ENCODE results near the gene C1S. TPM values are rescaled to one million over a fixed set of nuclear protein-coding genes. Genes with fewer than 3 reads are reported as not detected.

The C1S gene
- total and polyA plus RNA-seq, 2 experiments from 2014 or later = 4.9 to 9.7 TPM

DNA sequence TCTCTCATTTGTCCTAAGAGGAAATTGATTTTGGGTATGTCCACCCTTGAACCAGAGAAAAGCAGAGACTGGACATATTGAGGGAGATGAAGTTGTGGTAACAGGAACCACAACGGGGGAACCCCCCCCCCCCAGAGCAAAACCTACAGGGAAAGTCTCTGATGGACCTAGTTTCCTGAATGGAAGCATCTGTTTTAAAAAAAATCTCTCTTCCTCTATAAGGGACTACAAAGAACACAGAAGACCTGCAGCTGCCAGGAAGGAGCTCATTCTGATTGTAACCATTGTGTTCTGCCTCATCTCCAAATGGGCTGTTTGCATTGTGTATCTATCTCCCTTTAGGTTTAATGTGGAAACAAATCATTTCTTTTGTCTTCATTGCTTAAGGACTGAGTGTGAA, 13.4 kb downstream of the C1S start (continued):
- TF ChIP-seq ZNF462 (CRISPR knock-in tag; IDR thresholded peaks at IDR 0.05) (no peak), CREB1 (CRISPR knock-in tag; IDR thresholded peaks at IDR 0.05; ENCODE audit: low read depth) (no peak), CTCF (conservative IDR thresholded peaks at IDR 0.05; ENCODE audit: low read depth in 2 of 2) (no peak)

DNA sequence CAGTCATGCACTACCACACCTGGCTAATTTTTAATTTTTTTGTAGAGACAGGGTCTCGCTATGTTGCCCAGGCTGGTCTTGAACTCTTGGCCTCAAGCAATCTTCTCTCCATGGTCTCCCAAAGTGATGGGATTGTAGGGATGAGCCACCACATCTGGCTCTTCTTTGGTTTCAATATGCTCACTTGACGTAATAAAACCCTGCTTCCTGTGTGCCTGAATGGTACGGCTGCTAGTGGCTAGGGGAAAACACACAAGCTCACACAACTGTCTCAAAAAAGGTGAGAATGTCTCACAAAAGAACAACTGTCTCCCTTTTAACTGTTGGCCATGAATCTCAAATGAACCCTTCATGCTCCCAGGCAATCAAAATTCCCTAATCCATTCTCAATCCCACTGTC, 15.0 kb downstream of the C1S start:
- no peaks in the 10 kb centered on the region for H3K36me3 ChIP-seq (ENCODE audit: insufficient read depth)
- Mint-ChIP-seq H3K27me3 (ENCODE audit: insufficient read depth, low read depth, poor library complexity) (no peaks in the 10 kb centered on the region), H3K4me1 (no peaks in the 10 kb centered on the region), H3K36me3 (ENCODE audit: low read depth) (no peaks in the 10 kb centered on the region), H3K4me3 (no peak overlapping the region), H3K27ac (no peak overlapping the region), H3K9me3 (no peaks in the 10 kb centered on the region)
- no peaks in the 10 kb centered on the region for H3K4me1 ChIP-seq (ENCODE audit: insufficient read depth)
- H4K20me1 ChIP-seq (replicated peaks; ENCODE audit: insufficient read depth) = no peaks in the 10 kb centered on the region
- no peak overlapping the region for H3K4me2 ChIP-seq
- no peak overlapping the region; the same call in 1 of the 2 replicates for H2AFZ ChIP-seq
- no peaks in the 10 kb centered on the region for H3F3A ChIP-seq (replicated peaks; ENCODE audit: low read depth)
- no peaks in the 10 kb centered on the region; the same call in 1 of the 2 replicates for H3K9me2 ChIP-seq (ENCODE audit: insufficient read depth)
- no peaks in the 10 kb centered on the region for H3K79me2 ChIP-seq (replicated peaks; ENCODE audit: insufficient read depth)
- H3K4me3 ChIP-seq = no peak overlapping the region
- no peaks in the 10 kb centered on the region for H3K27me3 ChIP-seq (ENCODE audit: insufficient read depth)
- no peak overlapping the region for H3K27ac ChIP-seq (ENCODE audit: low read depth)
- no peak for DNase-seq (ENCODE audit: low spot score)
- no peak for ATAC-seq
- TF ChIP-seq NANOG (IDR thresholded peaks at IDR 0.05; ENCODE audit: borderline replicate concordance) (no peak), ZNF114 (CRISPR knock-in tag; IDR thresholded peaks at IDR 0.05) (no peak), STAT1 (IDR thresholded peaks at IDR 0.05; ENCODE audit: unreplicated experiment) (no peak), POLR2AphosphoS5 (IDR thresholded peaks at IDR 0.05; ENCODE audit: low read depth) (no peak), CREB1 (CRISPR knock-in tag; IDR thresholded peaks at IDR 0.05; ENCODE audit: low read depth) (no peak), ZNF462 (CRISPR knock-in tag; IDR thresholded peaks at IDR 0.05) (no peak)
